Motor neuron (in vitro differentiated cells): ENCODE measurements around the gene TMEM9B. TPM values are rescaled to one million over a fixed set of nuclear protein-coding genes. Genes with fewer than 3 reads are reported as not detected.
A peak's percentile ranks its signal among the peaks of the same experiment; 100 is the strongest.
"Not testable (repeated sequence)": the region's sequence is repeated elsewhere in the genome, so short reads cannot be mapped to it uniquely, and the experiment has no call there.

ENCODE experiments used
- ATAC-seq, 8 experiments: fragments of 200-7000 bp; cut with Tn5 transposase; replicated peaks in 6 of 8; 2 replicates each; pipeline ENCODE4 v1.8.0; 2021; ENCODE audit warnings: mild to moderate bottlenecking in 8 of 8, moderate library complexity in 8 of 8
- H3K27ac ChIP-seq, 2 donors: fragments of 250-450 bp; sonication (Bioruptor Pico); 2 replicates each; pipeline ENCODE4 v1.9.0; 2021; ENCODE audit warnings: antibody characterized with exemption in 2 of 2, mild to moderate bottlenecking in 2 of 2, moderate library complexity in 1 of 2
- H3K4me1 ChIP-seq, 2 donors: fragments of 250-450 bp; sonication (Bioruptor Pico); replicated peaks in 1 of 2; 2 replicates each; pipeline ENCODE4 v1.6.1; 2021; ENCODE audit warnings: antibody characterized with exemption in 2 of 2, mild to moderate bottlenecking in 2 of 2, moderate library complexity in 1 of 2
- H3K4me3 ChIP-seq, 5 donors: fragments of 250-450 bp; sonication (Bioruptor Pico); 2 replicates each; pipeline ENCODE4 v1.9.0; 2021; ENCODE audit warnings: antibody characterized with exemption in 5 of 5, mild to moderate bottlenecking in 5 of 5, moderate library complexity in 4 of 5
- WGBS, 10 experiments: fragments of 450-650 bp; shearing (Covaris generic); methylation state at CpG; one replicate each; pipeline ENCODE4 v1.0.0; 2022; 5-methylcytosine and 5-hydroxymethylcytosine counted together
- in situ Hi-C, 9 experiments: fragments of 400-800 bp; cut with MboI; loops; one replicate each; pipeline ENCODE4 v1.15.0; 2021; ENCODE audit warnings: low sequenced_read_pairs in 9 of 9, low pct_unique_long_range_greater_than_20kb in 2 of 9; ENCODE audit not compliant: unreplicated experiment in 9 of 9
- total RNA-seq, 8 experiments: library from RNA; unstranded; fragments of 300-600 nt; gene quantifications; 2 replicates each; pipeline versions ENCODE4 v1.2.3 to v1.2.4, GENCODE V29; 2022

Gene TMEM9B
- total RNA-seq, 8 experiments from 2014 or later = 26.9 to 82.3 (median 30.4) TPM

DNA sequence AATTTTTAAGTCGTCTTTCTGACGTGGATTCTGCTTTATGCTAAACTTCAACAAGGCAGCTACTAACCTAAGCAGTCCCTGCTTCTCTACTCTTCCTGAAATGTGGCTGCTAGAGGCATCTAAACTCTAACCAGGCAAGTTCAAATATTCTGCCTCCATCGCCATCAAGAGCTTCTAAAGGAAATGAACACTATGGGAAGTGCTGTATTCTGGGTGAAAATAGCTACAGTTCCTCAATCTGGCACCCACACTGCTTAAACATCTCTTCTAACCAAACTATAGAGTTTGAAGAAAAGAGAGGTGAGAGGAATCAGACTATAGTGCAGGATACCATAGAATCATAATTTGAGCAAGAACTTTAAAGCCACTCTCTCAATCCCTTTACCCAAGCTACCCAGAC is 33.2 kb upstream of the TMEM9B start:
- in situ Hi-C loops = no loop called here
- H3K4me3 ChIP-seq = no peak overlapping the region
- WGBS, 10 experiments = 67 to 100% (median 81%) methylated on average over 1 to 3 of the region's 3 CpGs; no CpG with 5 or more reads in 2 of the 10 experiments
- H3K27ac ChIP-seq = no peak overlapping the region
- no peaks in the 10 kb centered on the region for H3K4me1 ChIP-seq
- ATAC-seq = no peak

DNA sequence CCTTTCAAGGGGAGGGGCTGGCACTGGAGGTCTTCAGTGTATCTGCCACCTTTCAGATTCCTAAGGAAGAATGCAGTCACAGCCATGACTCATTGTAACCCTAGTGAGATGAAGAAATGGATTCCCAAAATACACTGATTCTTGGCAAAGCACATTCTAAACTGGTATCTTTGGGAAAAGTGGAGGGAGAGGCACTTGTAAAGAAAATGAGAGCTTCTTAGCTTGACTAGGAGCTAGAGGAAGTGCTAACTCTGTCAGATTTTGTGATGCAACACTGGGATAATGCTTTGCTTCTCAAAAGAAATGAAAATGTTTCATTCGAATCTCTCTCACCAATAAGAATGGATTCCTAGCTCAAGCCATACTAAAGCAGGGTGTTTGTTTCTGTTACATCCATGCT is 25.2 kb upstream of the TMEM9B start:
- Histone ChIP-seq H3K4me3 (no peak overlapping the region), H3K4me1 (no peaks in the 10 kb centered on the region), H3K27ac (no peak overlapping the region)
- peak in 2 of 8 experiments; percentile 33 to 83 for ATAC-seq
- WGBS, 10 experiments = 40 to 100% (median 60%) methylated on average over 1 of the region's 1 CpG; no CpG with 5 or more reads in 2 of the 10 experiments
- in situ Hi-C loops = no loop called here

DNA sequence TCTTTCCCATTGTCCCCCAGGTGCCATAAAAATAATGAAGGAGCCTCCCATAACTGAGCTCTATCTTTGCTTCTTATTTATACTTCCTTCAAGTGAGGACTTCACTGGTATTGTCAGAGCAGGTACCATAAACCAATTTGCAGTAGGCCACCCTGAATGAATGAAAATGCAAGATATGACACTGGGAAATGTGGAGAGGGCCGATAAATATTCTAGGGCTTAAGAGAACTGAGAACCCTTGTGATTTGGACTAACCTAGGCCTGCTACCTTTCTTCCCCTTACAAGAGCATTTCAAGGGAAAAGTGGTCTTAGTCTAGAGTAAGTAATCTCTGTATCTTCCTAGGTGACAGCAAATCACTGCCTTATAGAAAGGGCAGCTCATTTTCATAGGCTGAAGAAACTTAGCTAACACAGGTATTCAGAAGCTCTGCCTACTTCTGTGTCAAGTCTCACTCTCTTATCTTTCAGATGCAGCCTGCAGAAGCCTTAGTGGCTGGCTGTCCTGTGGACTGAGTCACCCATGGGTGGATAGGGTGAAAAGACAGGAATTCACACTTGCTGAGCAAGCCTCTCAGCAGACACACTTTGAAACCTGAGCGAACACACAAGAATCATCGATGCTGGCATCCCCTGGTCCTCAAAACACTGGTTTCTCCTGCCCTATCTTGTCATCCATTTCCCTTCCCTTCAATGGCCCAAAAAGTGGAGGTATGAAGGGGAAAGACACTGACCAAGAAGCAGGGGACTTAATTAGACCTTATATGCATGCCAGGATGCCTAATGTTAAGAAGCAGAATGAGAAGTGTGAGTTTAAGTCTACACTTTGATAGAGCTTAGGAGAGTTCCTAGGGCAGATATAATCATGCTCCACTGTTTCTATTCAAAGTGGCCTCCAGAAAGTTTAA is 24.3 kb upstream of the TMEM9B start:
- Histone ChIP-seq H3K4me3 (no peak overlapping the region), H3K27ac (no peak overlapping the region), H3K4me1 (no peaks in the 10 kb centered on the region)
- WGBS, 10 experiments = 60 to 100% (median 80%) methylated on average over 1 of the region's 3 CpGs; no CpG with 5 or more reads in 4 of the 10 experiments
- in situ Hi-C loops = no loop called here
- ATAC-seq = peak in 2 of 8 experiments; percentile 43 to 76

DNA sequence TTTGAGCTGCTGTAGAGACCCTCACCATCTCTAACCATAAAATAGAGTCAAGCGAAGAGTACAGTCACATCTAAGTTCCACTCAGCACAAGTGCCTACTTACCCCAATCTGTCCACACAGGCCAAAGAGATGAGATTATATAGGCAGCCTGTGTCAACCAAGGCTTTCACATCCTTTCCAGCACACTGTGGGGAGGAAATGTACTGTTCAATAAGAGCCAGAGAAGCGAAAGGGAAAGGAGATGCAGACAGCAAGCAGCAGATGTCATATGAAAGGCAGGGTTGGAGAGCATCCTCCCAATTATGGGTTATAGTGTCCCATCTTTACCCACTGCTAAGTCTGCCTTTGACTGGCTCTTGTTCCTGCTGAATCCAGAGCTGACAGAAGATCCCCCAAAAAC is 23.2 kb upstream of the TMEM9B start:
- Histone ChIP-seq H3K4me1 (no peaks in the 10 kb centered on the region), H3K4me3 (no peak overlapping the region), H3K27ac (no peak overlapping the region)
- in situ Hi-C loops = no loop called here
- ATAC-seq = no peak
- 40 to 100% (median 100%) methylated on average over 1 to 2 of the region's 2 CpGs; no CpG with 5 or more reads in 4 of the 10 experiments for whole genome bisulfite sequencing, 10 experiments

DNA sequence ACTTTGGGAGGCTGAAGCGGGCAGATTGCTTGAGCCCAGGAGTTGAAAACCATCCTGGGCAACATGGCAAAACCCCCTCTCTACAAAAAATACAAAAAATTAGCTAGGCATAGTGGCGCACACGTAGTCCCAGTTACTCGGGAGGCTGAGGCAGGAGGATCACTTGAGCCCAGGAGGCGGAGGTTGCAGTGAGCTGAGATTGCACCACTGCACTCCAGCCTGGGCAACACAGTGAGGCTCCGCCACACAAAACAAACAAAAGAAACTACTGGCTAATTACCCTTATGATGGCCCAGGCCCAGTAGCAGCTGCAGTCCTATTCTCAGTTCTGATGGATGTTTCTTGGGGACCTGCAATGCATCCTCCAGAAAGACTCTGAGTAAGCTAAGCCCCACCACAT is 22.5 kb upstream of the TMEM9B start:
- ATAC-seq, H3K27ac ChIP-seq, H3K4me3 ChIP-seq, H3K4me1 ChIP-seq, in situ Hi-C loops: not testable (repeated sequence)
- 91 to 100% (median 96%) methylated on average over 1 to 6 of the region's 6 CpGs; no CpG with 5 or more reads in 5 of the 10 experiments for WGBS, 10 experiments

DNA sequence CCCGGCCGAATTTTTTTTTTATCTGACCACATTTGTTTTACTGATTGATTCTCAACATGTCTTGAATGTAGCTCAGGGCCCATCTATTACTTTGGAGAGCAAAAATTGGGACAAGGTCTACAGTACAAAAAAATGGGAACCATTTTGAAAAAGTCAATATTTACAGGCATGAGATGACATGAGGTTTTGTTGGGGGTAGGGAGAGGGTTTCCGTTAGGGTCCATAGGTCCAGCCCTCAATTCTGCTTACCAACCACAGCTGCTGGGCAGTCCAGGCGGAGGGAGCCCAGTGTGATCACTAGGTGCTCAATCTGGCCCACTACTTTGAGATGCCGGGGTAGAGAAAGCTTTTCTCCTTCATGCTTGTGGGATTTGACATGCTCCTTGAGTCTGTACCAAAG is 21.2 kb upstream of the TMEM9B start:
- in situ Hi-C loops = no loop called here
- H3K27ac ChIP-seq = no peak overlapping the region
- ATAC-seq = no peak
- no peaks in the 10 kb centered on the region for H3K4me1 ChIP-seq
- H3K4me3 ChIP-seq = no peak overlapping the region
- 70 to 96% (median 83%) methylated on average over 2 to 3 of the region's 5 CpGs; no CpG with 5 or more reads in 6 of the 10 experiments for WGBS, 10 experiments

DNA sequence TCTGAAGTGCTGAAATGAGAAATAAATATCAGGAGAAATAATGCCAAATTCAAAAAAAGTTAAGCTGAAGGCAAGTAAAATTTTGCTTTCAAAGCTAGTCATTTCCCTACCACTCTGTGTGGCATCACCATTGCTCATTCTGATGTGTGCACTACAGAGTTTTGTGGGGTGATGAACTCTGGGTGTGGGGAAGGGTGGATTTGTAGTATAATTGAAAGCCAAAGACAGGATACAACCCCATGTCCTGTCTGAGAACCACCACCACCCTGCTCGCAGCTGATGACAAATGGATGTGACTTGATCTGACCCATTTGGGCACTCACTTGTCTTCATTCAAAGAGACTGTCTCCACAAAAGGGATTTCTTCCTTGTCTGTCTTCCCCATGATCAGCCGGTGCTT is 19.3 kb upstream of the TMEM9B start:
- ATAC-seq = no peak
- 33 to 100% (median 86%) methylated on average over 1 to 2 of the region's 2 CpGs; no CpG with 5 or more reads in 2 of the 10 experiments for WGBS, 10 experiments
- Histone ChIP-seq H3K4me1 (no peaks in the 10 kb centered on the region), H3K4me3 (no peak overlapping the region), H3K27ac (no peak overlapping the region)
- in situ Hi-C loops = no loop called here

DNA sequence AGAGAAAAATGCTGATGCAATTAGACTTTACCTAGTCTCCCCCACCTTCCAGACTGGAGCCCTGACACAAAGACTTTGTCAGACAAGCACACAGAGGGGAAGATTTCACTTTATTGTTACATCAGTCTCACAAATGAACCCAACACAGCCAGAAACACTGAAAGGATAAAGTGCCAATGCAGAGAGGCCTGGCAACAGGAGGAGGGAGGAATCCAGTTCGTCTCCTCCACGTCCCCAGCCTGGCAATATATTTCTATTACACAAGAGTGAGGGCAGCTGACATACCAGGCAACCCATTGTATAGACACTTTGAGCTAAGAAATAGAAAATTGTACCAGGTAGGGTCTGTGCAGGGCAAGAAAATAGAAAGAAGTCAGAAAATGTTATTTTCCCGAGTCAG is 16.2 kb upstream of the TMEM9B start:
- Histone ChIP-seq H3K27ac (no peak overlapping the region), H3K4me3 (no peak overlapping the region), H3K4me1 (no peaks in the 10 kb centered on the region)
- WGBS, 10 experiments = 27 to 83% (median 76%) methylated on average over 1 to 3 of the region's 3 CpGs; no CpG with 5 or more reads in 2 of the 10 experiments
- in situ Hi-C loops = no loop called here
- peak in 3 of 8 experiments; percentile 56 to 98 (median 59) for ATAC-seq

DNA sequence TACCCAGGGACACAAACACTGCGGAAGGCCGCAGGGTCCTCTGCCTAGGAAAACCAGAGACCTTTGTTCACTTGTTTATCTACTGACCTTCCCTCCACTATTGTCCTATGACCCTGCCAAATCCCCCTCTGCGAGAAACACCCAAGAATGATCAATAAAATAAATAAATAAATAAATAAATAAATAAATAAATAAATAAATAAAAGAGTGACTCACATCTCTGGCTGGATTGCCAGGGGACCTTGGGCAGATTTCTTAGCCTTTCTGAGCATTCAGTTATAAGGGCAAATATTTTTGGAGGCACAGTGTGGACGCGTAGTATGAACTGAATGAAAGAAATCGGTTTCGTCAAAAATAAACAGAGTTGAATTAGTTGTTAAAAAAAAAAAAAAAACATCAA is 15.1 kb upstream of the TMEM9B start:
- in situ Hi-C loops, H3K4me3 ChIP-seq, H3K4me1 ChIP-seq, H3K27ac ChIP-seq: not testable (repeated sequence)
- 87 to 100% (median 100%) methylated on average over 2 to 4 of the region's 7 CpGs; no CpG with 5 or more reads in 3 of the 10 experiments for WGBS, 10 experiments
- peak in 1 of 8 experiments; percentile 47 for ATAC-seq

DNA sequence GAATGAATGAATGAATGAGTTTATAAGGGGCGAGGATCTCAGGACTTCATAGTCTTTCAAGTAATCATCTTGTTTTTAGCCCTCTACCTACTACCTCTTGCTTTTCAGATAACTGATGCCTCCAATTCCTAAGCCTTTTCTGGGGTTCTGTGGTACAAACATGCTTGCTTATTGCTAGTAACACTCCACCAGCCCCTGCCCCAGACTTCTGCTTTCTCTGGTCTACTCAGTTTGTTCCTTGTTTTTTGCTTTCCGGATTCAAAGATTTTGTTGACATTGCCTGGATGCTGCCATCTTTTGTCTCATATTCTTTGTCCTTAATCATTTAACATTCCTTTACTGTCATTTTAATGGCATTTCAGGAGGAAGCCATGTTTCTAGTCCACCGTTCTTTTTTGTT is 8.9 kb upstream of the TMEM9B start:
- WGBS, 10 experiments = 60 to 100% (median 73%) methylated on average over 1 to 3 of the region's 3 CpGs; no CpG with 5 or more reads in 1 of the 10 experiments
- H3K4me1 ChIP-seq = no peaks in the 10 kb centered on the region
- H3K27ac ChIP-seq = no peak overlapping the region
- in situ Hi-C loops = no loop called here
- no peak for ATAC-seq
- H3K4me3 ChIP-seq = no peak overlapping the region

DNA sequence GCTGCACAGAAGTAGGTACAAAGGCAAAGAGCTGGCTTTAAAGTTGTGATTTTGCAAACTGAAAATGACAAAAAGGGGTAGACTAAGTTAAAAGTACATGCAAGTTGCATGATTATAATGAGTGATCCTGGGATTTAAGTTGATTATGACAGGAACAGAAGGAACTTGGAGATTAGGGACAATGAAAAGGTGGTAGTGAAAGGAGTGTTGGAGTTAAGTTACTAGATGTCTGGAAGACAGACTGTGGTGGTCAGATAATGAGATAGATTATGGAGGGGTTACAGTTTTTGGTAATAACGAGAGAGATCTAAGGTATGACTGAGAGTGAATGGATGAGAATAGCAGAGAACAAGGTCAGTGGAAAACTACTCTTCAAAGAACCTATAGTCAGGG is 7.7 kb upstream of the TMEM9B start:
- Histone ChIP-seq H3K4me3 (no peak overlapping the region), H3K27ac (no peak overlapping the region), H3K4me1 (no peaks in the 10 kb centered on the region)
- in situ Hi-C loops = no loop called here
- ATAC-seq = no peak
- WGBS, 10 experiments = 71 to 91% (median 82%) methylated on average over 1 of the region's 1 CpG; no CpG with 5 or more reads in 1 of the 10 experiments

DNA sequence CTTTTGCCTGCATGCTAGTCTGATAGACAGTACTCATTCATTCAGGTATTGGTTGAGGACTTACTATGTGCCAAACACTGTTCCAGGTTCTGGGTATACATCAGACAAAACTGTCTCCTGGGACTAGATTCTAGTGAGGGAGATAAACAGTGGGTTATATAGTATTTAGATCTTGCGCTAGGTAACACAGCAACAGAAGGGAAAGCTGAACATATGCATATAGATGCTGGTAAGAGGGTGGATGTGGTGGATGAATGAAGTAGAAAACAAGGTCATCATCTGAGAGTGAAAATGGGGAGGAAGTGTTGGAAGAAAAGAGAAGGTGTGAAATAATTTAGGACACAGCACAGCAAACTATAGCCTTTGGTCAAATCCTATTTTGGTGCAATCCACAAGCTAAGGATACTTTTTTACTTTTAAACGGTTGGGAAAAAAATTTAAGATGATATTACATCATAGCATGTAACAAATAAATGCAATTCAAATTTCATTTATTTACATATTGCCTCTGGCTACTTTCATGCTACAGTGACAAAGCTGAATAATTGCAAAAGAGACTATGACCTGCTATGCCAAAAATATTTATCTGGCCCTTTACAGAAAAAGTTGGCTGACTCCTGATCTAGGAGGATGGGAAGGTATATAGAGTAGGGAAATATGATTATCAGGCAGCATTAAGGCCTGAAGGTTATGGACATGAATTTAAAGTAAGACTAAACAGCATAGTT is 7.1 kb upstream of the TMEM9B start:
- in situ Hi-C loops = no loop called here
- H3K4me1 ChIP-seq = no peaks in the 10 kb centered on the region
- H3K27ac ChIP-seq = no peak overlapping the region
- peak in 3 of 8 experiments; percentile 89 to 93 (median 91) for ATAC-seq
- H3K4me3 ChIP-seq = no peak overlapping the region
- 0 to 92% (median 81%) methylated on average over 1 to 2 of the region's 2 CpGs for WGBS, 10 experiments

DNA sequence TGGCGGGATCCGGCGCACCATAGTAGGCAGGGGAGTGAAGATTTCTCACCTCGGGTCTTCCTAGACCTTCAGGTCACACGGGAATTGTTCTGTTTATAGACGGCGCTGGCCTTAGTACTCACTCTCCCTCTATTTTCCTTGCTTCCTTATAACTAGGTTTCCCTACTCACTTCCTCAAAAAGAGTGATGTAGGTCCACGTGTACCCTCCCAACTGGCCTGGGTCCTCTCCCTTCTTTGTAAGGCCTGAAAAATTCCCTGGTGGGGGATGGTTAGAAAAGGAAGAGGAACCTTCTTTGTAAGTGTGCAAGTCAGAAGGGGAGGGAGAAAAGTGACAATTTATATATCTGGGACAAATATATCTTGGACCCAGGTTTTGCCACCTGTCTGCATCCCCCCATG is 2.9 kb upstream of the TMEM9B start:
- Histone ChIP-seq H3K27ac (no peak overlapping the region), H3K4me3 (no peak overlapping the region), H3K4me1 (peaks cover 10 to 16% of the 10 kb centered on the region in 2 donors)
- in situ Hi-C loops = no loop called here
- no peak for ATAC-seq
- 60 to 94% (median 86%) methylated on average over 1 to 8 of the region's 8 CpGs; no CpG with 5 or more reads in 4 of the 10 experiments for WGBS, 10 experiments
